Sigmoid colon (tissue), 4 donors: ENCODE measurements around the gene ZFAND3.

Experiments used
- POLR2AphosphoS5 ChIP-seq, 4 donors: sonication (generic); formaldehyde crosslinking; IDR thresholded peaks; one replicate each; pipeline ENCODE4 v1.6.1; 2017; ENCODE audit warnings: antibody characterized with exemption in 4 of 4
- TF ChIP-seq, protein P1 (sequence below), 4 experiments: fragments of 450-650 bp in 3 of 4; fragments of 200-600 bp in 1 of 4; IDR thresholded peaks; one replicate each; pipeline ENCODE4 v1.5.1; 2016 to 2019; ENCODE audit warnings: antibody characterized with exemption in 4 of 4, mild to moderate bottlenecking in 3 of 4, moderate library complexity in 2 of 4

DNA sequence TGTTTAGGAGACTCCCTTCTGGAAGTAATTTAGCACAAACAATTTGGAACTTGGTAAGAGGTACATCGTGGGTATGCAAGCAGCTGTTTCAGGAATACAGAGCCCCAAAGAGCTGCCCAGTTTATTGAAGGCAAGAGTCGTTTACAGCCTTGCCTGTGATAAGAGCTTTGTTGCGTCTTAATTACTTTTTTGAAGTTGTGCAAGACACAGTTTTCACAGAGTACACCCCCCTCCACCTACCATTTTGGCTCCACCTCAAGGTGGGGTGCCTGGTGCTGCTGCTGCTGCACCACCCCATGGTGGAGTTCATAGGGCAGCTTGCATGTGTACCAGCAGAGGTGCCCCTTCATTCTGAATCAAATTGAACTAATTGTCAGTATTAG, 296.1 kb downstream of the ZFAND3 start:
- no peak for TF ChIP-seq POLR2AphosphoS5 (IDR thresholded peaks at IDR 0.05)
- TF ChIP-seq, protein P1, sequence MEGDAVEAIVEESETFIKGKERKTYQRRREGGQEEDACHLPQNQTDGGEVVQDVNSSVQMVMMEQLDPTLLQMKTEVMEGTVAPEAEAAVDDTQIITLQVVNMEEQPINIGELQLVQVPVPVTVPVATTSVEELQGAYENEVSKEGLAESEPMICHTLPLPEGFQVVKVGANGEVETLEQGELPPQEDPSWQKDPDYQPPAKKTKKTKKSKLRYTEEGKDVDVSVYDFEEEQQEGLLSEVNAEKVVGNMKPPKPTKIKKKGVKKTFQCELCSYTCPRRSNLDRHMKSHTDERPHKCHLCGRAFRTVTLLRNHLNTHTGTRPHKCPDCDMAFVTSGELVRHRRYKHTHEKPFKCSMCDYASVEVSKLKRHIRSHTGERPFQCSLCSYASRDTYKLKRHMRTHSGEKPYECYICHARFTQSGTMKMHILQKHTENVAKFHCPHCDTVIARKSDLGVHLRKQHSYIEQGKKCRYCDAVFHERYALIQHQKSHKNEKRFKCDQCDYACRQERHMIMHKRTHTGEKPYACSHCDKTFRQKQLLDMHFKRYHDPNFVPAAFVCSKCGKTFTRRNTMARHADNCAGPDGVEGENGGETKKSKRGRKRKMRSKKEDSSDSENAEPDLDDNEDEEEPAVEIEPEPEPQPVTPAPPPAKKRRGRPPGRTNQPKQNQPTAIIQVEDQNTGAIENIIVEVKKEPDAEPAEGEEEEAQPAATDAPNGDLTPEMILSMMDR (IDR thresholded peaks at IDR 0.05), result no peak
